GM12872 (cell line): ENCODE data around the gene PCID2.

Source experiments
- TF ChIP-seq, protein P1 (sequence below): IDR thresholded peaks from 3 replicates; pipeline ENCODE4 v1.5.1; 2011; ENCODE audit warnings: low read depth, mild to moderate bottlenecking, low read length, moderate library complexity; ENCODE audit not compliant: insufficient read depth

PCID2 gene

GRCh38 chr13:113238536-113238935, 30.1 kb upstream of the PCID2 start:
- TF ChIP-seq, protein P1, sequence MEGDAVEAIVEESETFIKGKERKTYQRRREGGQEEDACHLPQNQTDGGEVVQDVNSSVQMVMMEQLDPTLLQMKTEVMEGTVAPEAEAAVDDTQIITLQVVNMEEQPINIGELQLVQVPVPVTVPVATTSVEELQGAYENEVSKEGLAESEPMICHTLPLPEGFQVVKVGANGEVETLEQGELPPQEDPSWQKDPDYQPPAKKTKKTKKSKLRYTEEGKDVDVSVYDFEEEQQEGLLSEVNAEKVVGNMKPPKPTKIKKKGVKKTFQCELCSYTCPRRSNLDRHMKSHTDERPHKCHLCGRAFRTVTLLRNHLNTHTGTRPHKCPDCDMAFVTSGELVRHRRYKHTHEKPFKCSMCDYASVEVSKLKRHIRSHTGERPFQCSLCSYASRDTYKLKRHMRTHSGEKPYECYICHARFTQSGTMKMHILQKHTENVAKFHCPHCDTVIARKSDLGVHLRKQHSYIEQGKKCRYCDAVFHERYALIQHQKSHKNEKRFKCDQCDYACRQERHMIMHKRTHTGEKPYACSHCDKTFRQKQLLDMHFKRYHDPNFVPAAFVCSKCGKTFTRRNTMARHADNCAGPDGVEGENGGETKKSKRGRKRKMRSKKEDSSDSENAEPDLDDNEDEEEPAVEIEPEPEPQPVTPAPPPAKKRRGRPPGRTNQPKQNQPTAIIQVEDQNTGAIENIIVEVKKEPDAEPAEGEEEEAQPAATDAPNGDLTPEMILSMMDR = no peak

DNA sequence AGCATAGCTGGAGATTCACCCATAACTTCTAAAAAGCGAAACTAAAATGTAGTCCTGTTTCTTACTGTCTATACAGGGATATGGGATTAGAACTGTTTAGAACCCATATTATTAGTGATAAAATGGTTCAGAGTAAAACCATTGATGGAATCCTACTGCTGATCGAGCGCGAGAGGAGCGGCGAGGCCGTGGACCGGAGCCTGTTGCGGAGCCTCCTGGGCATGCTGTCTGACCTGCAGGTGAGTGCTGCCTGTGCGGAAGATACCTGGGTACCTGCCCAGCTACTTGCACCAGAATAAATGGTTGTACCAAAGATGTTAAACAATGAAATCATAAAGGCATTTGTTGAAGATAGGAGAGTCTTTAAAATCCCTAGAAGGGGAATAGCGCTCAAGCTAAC, 24.6 kb upstream of the PCID2 start:
- TF ChIP-seq, protein P1 = no peak

DNA sequence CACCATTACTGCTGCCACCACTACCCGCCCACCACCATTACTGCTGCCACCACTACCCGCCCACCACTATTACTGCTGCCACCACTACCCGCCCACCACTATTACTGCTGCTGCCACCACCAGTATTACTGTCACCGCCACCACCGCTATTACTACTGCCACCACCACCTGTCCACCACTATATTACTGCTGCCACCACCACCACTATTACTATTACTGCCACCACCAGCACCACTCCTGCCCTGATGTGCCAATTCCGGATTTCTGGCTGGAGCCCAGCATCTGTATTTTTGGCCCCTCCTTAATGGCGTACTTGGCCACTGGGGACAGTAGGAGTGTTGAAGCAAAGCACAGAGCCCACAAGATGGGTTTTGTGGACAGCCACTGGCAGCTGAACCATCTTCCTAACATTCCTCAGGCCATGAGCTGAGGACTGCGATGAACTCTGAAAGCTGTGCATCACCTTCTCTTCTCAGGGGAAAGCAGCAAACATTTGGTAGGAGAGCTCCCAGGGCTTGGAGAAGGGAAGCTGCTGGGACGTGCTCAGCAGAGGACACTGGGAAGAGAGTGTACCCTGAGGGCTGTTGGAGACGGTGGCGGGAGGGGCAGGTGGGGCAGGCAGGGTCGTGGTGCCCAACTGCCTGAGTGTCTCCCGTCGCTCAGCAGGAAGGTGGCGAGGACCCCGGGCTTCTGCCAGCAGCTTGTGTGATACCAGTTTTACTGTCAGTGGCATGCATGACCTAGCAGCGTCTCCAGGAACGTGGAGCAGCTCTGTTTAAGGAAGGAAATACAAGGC, 23.9 kb upstream of the PCID2 start:
- TF ChIP-seq, protein P1 = no peak

DNA sequence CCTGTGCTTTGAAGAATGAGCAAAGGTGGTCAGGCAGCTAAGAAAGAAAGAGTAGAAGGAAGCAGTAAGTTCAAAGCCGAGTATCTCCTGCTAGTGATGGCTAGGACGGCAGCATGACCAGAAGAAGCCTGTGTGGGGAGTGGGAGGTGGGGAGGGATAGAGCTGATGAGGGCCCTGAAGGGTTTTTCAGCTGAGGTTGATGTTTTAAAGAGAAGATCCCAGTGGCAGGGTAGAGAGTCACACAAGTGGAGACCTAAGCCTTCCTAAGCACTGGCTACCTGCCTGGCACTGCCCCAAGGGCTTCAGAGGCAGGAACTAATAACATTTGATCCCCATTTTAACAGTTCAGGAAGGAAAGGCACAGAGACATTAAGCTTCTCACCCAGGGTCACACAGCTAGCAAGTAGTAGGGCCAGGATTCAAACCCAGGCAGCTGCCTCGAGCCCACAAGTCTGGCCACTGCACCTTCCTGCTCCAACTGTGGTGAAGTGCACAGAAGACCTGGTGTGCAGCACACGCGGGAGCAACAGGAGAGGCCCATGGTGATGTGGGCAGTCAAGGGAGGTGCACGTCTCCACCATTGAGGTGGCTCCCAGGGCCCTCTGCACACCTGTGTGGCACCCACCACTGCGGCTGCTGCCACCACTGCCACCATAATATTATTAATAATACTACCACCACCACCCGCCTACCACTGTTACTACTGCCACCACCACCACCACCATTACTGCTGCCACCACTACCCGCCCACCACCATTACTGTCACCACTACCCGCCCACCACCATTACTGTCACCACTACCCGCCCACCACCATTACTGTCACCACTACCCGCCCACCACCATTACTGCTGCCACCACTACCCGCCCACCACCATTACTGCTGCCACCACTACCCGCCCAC, 23.1 kb upstream of the PCID2 start:
- TF ChIP-seq, protein P1 = no peak

- TF ChIP-seq, protein P1 = no peak
These were observed 21.3 kb upstream of the PCID2 start for GRCh38 chr13:113229791-113230190.

DNA sequence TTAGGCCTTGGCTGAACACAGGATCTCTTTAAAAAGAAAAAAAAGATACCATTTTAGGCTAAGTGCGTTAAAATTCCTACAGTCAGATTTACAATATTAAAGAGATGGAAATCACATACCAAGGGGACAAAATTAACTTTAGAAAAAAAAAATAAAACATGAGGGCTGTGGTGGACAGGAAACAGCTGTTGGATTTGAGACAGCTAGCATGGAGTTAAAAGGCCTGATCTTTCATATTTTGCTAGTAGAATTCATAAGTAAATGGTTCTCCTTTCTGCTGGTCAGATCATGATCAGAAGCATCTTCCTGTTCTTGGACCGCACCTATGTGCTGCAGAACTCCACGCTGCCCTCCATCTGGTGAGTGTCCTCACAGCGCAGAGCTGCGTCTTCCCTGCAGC, 20.7 kb upstream of the PCID2 start:
- TF ChIP-seq, protein P1 = no peak

- TF ChIP-seq, protein P1 = no peak
These were observed 18.5 kb upstream of the PCID2 start for GRCh38 chr13:113226873-113227450.
